MM.1S (cell line): Measurements from ENCODE around the gene HVCN1.

Experiments used
- CTCF ChIP-seq: fragments of 300-600 bp; sonication (generic); IDR thresholded peaks from 2 replicates; pipeline ENCODE4 v1.5.1; 2016; ENCODE audit warnings: antibody characterized with exemption, low read length, mixed read lengths
- EZH2phosphoT487 ChIP-seq: fragments of 300-600 bp; sonication (generic); IDR thresholded peaks from 2 replicates; pipeline ENCODE4 v1.6.1; 2018; ENCODE audit warnings: antibody characterized with exemption, low read length

GRCh38 chr12:110717037-110717436, 28.1 kb upstream of the HVCN1 start:
- TF ChIP-seq EZH2phosphoT487 (no peak), CTCF (no peak)
